ENCODE measurements around the gene HBA2.

Gene HBA2

GRCh38 chr16:220021-220420, 47.3 kb downstream of the HBA2 start:
- Histone ChIP-seq H3K9ac (ENCODE audit: low read length) (no peak overlapping the region), H4K20me1 (ENCODE audit: low read depth, low read length) (no peaks in the 10 kb centered on the region), H3K79me2 (ENCODE audit: insufficient read depth, low read length) (peaks cover 42% of the 10 kb centered on the region; the same call in 1 of the 2 replicates), H3K9me3 (ENCODE audit: insufficient read depth, low read length) (no peaks in the 10 kb centered on the region), H3K4me2 (ENCODE audit: low read depth, low read length, poor library complexity, severe bottlenecking) (no peak overlapping the region), H3K36me3 (ENCODE audit: low read length) (peaks cover 14% of the 10 kb centered on the region; the same call in 1 of the 2 replicates), H2AFZ (ENCODE audit: low read depth, low read length, severe bottlenecking) (no peak overlapping the region), H3K4me3 (ENCODE audit: insufficient read depth, low read length, poor library complexity, severe bottlenecking) (no peak overlapping the region), H3K27me3 (ENCODE audit: low read length) (no peaks in the 10 kb centered on the region), H3K9me2 (replicated peaks; ENCODE audit: insufficient read depth, low read length) (no peaks in the 10 kb centered on the region), H3K27ac (ENCODE audit: low read depth, low read length) (no peak overlapping the region), H3F3A (ENCODE audit: insufficient read depth) (no peaks in the 10 kb centered on the region)
- TF ChIP-seq, protein P1, sequence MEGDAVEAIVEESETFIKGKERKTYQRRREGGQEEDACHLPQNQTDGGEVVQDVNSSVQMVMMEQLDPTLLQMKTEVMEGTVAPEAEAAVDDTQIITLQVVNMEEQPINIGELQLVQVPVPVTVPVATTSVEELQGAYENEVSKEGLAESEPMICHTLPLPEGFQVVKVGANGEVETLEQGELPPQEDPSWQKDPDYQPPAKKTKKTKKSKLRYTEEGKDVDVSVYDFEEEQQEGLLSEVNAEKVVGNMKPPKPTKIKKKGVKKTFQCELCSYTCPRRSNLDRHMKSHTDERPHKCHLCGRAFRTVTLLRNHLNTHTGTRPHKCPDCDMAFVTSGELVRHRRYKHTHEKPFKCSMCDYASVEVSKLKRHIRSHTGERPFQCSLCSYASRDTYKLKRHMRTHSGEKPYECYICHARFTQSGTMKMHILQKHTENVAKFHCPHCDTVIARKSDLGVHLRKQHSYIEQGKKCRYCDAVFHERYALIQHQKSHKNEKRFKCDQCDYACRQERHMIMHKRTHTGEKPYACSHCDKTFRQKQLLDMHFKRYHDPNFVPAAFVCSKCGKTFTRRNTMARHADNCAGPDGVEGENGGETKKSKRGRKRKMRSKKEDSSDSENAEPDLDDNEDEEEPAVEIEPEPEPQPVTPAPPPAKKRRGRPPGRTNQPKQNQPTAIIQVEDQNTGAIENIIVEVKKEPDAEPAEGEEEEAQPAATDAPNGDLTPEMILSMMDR (IDR thresholded peaks at IDR 0.05; ENCODE audit: insufficient read depth, low read length, poor library complexity, severe bottlenecking): no peak
